ENCODE results near the gene BORCS6. TPM values are rescaled to one million over a fixed set of nuclear protein-coding genes. Genes with fewer than 3 reads are reported as not detected.

The BORCS6 gene
- total and polyA plus RNA-seq, 9 of the 15 experiments (the other 6 are each of a cell fraction or from before 2014, with no cell fraction given), result 0.01 to 7.4 (median 2.3) TPM

- TF ChIP-seq TEAD2 (tag; IDR thresholded peaks at IDR 0.05), result no peak
These were observed 31.5 kb downstream of the BORCS6 start (continued) for GRCh38 chr17:8158267-8159031.

- Histone ChIP-seq H4K20me1 (replicated peaks; ENCODE audit: control insufficient read depth, insufficient read depth, low read length) (0 out of 2 replicates have a peak, but pooled peaks cover 6% of the 10 kb centered on the region), H3K4me2 (ENCODE audit: insufficient read depth, low read length) (peak overlapping the region; percentile 90), H3K79me2 (ENCODE audit: control insufficient read depth, insufficient read depth, low read length) (peaks cover 48% of the 10 kb centered on the region), H3K4me1 (replicated peaks in 1 of 2; ENCODE audit: control insufficient read depth in 2 of 2, insufficient read depth in 2 of 2, low read length in 2 of 2) (peaks cover 42 to 68% of the 10 kb centered on the region in 2 experiments), H3K9me1 (ENCODE audit: control insufficient read depth, insufficient read depth, low read length) (no peaks in the 10 kb centered on the region), H3K27ac (ENCODE audit: extremely low read depth, low read depth, low read length) (peak overlapping the region; percentile 86), H3K27me3 (ENCODE audit: control insufficient read depth in 2 of 2, insufficient read depth in 2 of 2, low read length in 2 of 2) (no peaks in the 10 kb centered on the region), H3K9ac (ENCODE audit: insufficient read depth in 1 of 2, low read depth in 2 of 2, low read length in 2 of 2) (peak overlapping the region; percentile 76 to 95), H2AFZ (ENCODE audit: low read depth, low read length) (peak overlapping the region; percentile 77), H3K4me3 (peak overlapping the region; percentile 52), H3K36me3 (ENCODE audit: control insufficient read depth, insufficient read depth, low read length) (peaks cover 23% of the 10 kb centered on the region; the same call in 2 of the 3 replicates), H3K9me3 (replicated peaks; ENCODE audit: control insufficient read depth, insufficient read depth, low read depth, low read length) (no peaks in the 10 kb centered on the region)
- ChIA-PET POLR2A (interaction anchor here (0.6 to 8.6 kb wide), 10 partner anchors 15 to 874 kb away, joined by 3 to 105 read pairs (median 3); partner anchors contain the start of gene AURKB), CTCF (ENCODE audit: low intra/inter-chr PET ratio) (no interaction called here)
- peak; percentile 83 for ATAC-seq
- FAIRE-seq, result peak; percentile 98
- under 1% methylated on average over 36 of the region's 59 CpGs for WGBS (ENCODE audit: insufficient coverage, low coverage, missing lambda C conversion rate)
- intact Hi-C loops (cut with micrococcal nuclease), result loop anchor here (1.0 kb wide), 2 partner anchors 18 to 36 kb away; no protein-coding TSS in a partner anchor
- BruUV-seq (replicated peaks), result no TSS peak
- in situ Hi-C loops (cut with MboI), result no loop called here
- peak; percentile 88 to 99 (median 92) for DNase-seq (ENCODE audit: extremely low read depth in 1 of 4, low spot score in 3 of 4)
- TF ChIP-seq FOXP1 (CRISPR knock-in tag; IDR thresholded peaks at IDR 0.05) (peak; percentile 13; the same call in 1 of the 2 replicates), U2AF2 (optimal IDR thresholded peaks at IDR 0.05; ENCODE audit: low read depth, low read length) (no peak), RUNX1 (IDR thresholded peaks at IDR 0.05; ENCODE audit: low read depth) (no peak), MTA1 (IDR thresholded peaks at IDR 0.05; ENCODE audit: borderline replicate concordance) (0 out of 2 replicates have a peak, but pooled peaks have one; percentile 14), TOE1 (IDR thresholded peaks at IDR 0.05; ENCODE audit: borderline replicate concordance) (no peak), TOE1 (CRISPR knock-in tag; IDR thresholded peaks at IDR 0.05; ENCODE audit: borderline replicate concordance, low read depth) (no peak), ZNF224 (CRISPR knock-in tag; IDR thresholded peaks at IDR 0.05) (no peak), EP400 (IDR thresholded peaks at IDR 0.05) (peak; percentile 58), ZNF764 (CRISPR knock-in tag; IDR thresholded peaks at IDR 0.05; ENCODE audit: low read depth) (no peak), SREBF1 (IDR thresholded peaks at IDR 0.05; ENCODE audit: borderline replicate concordance, low read depth, low read length) (no peak), GABPA (tag; conservative IDR thresholded peaks at IDR 0.05; ENCODE audit: low read depth) (peak; percentile 89), MTA3 (IDR thresholded peaks at IDR 0.05; ENCODE audit: borderline replicate concordance) (peak; percentile 61; the same call in 1 of the 2 replicates), HMGN3 (IDR thresholded peaks at IDR 0.05; ENCODE audit: borderline replicate concordance, extremely low read depth, insufficient read length, low read depth, low read length) (peak; percentile 91), ZKSCAN8 (CRISPR knock-in tag; IDR thresholded peaks at IDR 0.05) (no peak), ZNF316 (IDR thresholded peaks at IDR 0.05) (no peak), NFYB (IDR thresholded peaks at IDR 0.05; ENCODE audit: extremely low read depth, insufficient read length) (peak; percentile 96), ELF1 (tag; IDR thresholded peaks at IDR 0.05) (0 out of 2 replicates have a peak, but pooled peaks have one; percentile 45), BHLHE40 (IDR thresholded peaks at IDR 0.05; ENCODE audit: low read length) (peak; percentile 98), ZNF282 (CRISPR knock-in tag; IDR thresholded peaks at IDR 0.05) (no peak)
These were observed 33.6 kb downstream of the BORCS6 start for GRCh38 chr17:8156246-8156992.
